ENCODE measurements around the gene SHANK2.
"Not testable (repeated sequence)": the region's sequence is repeated elsewhere in the genome, so short reads cannot be mapped to it uniquely, and the experiment has no call there.

The SHANK2 gene

GRCh38 chr11:71238941-71239340 lies 13.4 kb downstream of the SHANK2 start:
- no peak for DNase-seq (ENCODE audit: low read depth)
- TF ChIP-seq CTCF (conservative IDR thresholded peaks at IDR 0.05; ENCODE audit: low read depth, low read length), result no peak
- H3K4me3 ChIP-seq (ENCODE audit: low read length), result no peak overlapping the region

DNA sequence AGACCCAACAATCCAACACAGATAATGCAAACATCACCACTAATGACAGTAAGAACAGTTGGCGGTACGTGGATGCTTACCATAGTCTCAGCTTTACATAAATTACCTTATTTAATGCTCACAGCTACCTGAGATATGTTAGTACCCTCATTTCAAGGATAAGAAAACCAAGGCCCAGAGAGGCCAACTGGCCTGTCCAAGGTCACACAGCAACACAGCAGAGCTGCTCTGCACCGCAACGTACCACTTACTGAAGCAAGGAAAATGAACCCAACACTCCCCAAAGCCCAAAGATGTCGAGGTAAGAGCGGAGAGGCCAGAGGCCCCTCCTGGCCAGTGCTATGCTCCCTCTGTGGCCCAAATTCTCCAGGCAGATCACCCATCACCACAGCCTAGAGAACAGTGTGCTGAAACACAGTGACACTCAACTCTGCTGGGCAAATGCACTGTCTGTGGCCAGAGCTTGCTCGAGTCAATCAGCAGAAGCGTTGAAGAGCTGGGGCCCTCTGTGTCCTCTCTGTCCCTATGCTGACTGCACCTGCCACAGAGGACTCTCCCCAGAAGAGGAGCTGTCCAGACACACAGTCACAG lies 14.0 kb downstream of the SHANK2 start:
- no peak for DNase-seq (ENCODE audit: low read depth)
- H3K4me3 ChIP-seq (ENCODE audit: low read length), result no peak overlapping the region
- no peak for TF ChIP-seq CTCF (conservative IDR thresholded peaks at IDR 0.05; ENCODE audit: low read depth, low read length)

- DNase-seq (ENCODE audit: low read depth), result no peak
- TF ChIP-seq CTCF (conservative IDR thresholded peaks at IDR 0.05; ENCODE audit: low read depth, low read length), result no peak
These were observed 14.5 kb downstream of the SHANK2 start for GRCh38 chr11:71237853-71238252.

DNA sequence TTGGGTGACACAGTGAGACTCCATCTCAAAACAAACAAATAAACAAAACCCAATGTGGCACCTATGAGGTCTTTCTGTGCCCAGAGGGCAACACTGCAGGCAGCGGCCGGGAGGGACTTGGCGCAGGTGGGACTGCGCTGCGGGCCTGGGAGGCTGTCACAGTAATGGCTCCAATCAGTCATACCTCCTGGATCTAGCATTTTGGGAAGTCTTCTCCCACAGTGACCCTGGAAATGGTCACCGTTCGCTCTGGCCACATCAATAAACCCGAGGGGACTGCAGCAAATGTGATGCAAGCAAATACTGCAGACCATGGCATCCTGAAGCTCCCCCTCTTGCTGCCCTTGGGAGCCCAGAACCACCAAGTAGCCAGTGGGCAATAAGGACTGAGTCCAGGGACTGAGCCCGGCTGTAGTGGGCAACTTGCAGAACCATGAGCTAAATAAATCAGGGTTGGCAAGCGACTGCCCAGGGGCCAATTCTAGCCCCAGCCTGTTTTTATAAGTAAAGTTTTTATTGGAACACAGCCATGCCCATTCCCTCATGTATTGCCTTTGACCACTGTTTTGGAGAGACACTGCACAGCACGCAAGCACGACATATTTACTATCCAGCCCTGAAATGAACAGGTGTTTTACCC lies 15.4 kb downstream of the SHANK2 start:
- no peak overlapping the region for H3K4me3 ChIP-seq (ENCODE audit: low read length)
- TF ChIP-seq CTCF (conservative IDR thresholded peaks at IDR 0.05; ENCODE audit: low read depth, low read length), result no peak
- no peak for DNase-seq (ENCODE audit: low read depth)

More at GRCh38 chr11:71237853-71238252, 14.5 kb downstream of the SHANK2 start:
- H3K4me3 ChIP-seq (ENCODE audit: low read length), result no peak overlapping the region

DNA sequence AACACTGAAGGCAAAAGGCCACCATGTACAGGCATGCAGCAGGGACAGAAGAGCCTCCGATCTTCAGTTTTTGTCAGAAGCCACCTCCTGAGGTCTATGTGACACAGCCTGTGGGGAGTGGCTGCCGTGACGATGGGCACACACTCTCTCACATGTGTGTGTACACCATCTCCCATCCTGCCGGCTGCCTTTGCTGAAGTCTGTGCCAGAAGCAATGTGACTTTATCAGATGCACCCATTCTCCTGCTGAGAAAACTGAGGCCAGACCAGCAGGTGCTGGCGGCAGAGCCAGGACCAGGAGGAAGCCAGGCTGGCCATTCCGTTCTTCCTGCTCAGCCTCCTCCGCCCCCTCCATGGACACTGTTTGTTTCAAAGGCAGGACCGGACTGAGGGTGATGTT lies 16.7 kb downstream of the SHANK2 start:
- TF ChIP-seq CTCF (conservative IDR thresholded peaks at IDR 0.05; ENCODE audit: low read depth, low read length), result no peak
- no peak for DNase-seq (ENCODE audit: low read depth)
- H3K4me3 ChIP-seq (ENCODE audit: low read length), result no peak overlapping the region

DNA sequence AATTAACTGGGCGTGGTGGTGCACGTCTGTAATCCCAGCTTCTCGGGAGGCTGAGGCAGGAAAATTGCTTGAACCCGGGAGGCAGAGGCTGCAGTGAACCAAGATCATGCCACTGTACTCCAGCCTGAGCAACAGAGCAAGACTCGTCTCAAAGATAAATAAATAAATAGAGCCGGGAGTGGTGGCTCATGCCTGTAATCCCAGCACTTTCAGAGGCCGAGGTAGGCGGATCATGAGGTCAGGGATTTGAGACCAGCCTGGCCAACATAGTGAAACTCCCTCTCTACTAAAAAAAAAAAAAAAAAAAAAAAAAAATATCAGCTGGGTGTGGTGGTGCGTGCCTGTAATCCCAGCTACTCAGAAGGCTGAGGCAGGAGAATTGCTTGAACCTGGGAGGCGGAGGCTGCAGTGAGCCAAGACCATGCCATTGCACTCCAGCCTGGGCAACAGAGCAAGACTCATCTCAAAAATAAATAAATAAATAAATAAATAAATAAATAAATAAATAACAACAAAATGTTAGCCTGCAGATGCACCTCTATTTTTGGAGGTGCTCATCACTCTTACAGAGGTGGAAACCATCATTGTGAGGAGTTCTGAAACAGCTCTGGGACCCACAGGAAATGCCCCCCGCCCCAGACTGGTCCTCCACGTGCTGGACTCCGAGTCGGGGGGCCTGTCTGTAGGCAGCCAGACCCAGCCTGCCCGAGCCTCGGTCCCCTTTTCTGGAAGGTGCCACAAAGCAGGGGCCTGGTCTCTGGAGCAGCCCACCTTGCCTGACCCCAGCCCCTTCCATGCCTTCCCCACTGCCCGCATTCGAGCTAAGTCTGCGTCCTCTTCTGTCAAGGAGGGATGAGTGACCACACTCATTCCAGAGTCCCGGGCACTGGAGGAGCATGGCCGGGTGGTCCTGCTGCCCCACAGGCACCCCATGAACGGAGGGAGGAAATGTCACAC lies 18.2 kb downstream of the SHANK2 start:
- DNase-seq (ENCODE audit: low read depth); H3K4me3 ChIP-seq (ENCODE audit: low read length): not testable (repeated sequence)

DNA sequence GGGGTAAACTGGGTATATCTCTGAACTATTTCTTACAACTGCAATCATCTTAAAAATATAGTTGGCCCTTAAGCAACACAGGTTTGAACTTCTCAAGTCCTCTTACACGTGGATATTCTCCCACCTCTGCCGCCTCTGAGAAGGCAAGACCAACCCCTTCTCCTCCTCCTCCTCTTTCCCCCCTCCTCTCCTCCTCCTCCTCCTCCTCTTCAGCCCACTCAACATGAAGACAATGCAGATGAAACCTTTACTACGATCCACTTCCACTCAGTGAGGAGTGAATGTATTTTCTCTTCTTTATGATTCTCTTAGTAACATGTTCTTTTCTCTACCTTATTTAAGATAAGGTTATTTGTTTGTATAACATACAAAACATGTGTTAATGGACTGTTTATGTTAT lies 20.0 kb downstream of the SHANK2 start:
- DNase-seq (ENCODE audit: low read depth), result no peak
- no peak for TF ChIP-seq CTCF (conservative IDR thresholded peaks at IDR 0.05; ENCODE audit: low read depth, low read length)
- H3K4me3 ChIP-seq (ENCODE audit: low read length), result no peak overlapping the region
